ENCODE measurements around the gene CASP5.
"Not testable (repeated sequence)": the region's sequence is repeated elsewhere in the genome, so short reads cannot be mapped to it uniquely, and the experiment has no call there.

The CASP5 gene

GRCh38 chr11:105023003-105023402, at the start of gene CASP5:
Gene CASP5, minus strand, starts transcription at chr11:105023168. Its CDS starts 32 bp downstream, at chr11:105023136.
- no peak for DNase-seq

GRCh38 chr11:105072080-105072479, 49.1 kb upstream of the CASP5 start:
- not testable (repeated sequence) for DNase-seq

GRCh38 chr11:105071089-105071732, 48.2 kb upstream of the CASP5 start:
- DNase-seq = no peak

GRCh38 chr11:105070306-105070705, 47.3 kb upstream of the CASP5 start:
- DNase-seq = no peak

GRCh38 chr11:105069749-105070148, 46.8 kb upstream of the CASP5 start:
- not testable (repeated sequence) for DNase-seq

- DNase-seq = not testable (repeated sequence)
These were observed 40.4 kb upstream of the CASP5 start for GRCh38 chr11:105063245-105063941.

GRCh38 chr11:105057432-105057831, 34.5 kb upstream of the CASP5 start:
- DNase-seq = no peak

- no peak for DNase-seq
These were observed 33.5 kb upstream of the CASP5 start for GRCh38 chr11:105056446-105056845.

- no peak for DNase-seq
These were observed 31.9 kb upstream of the CASP5 start for GRCh38 chr11:105054723-105055493.

GRCh38 chr11:105052487-105052886, 29.5 kb upstream of the CASP5 start:
- no peak for DNase-seq

GRCh38 chr11:105051559-105051958, 28.6 kb upstream of the CASP5 start:
- DNase-seq = no peak

- DNase-seq = no peak
These were observed 26.5 kb upstream of the CASP5 start for GRCh38 chr11:105049481-105049880.

- DNase-seq = no peak
These were observed 24.1 kb upstream of the CASP5 start for GRCh38 chr11:105046898-105047579.

GRCh38 chr11:105045676-105046296, 22.8 kb upstream of the CASP5 start:
- no peak for DNase-seq

- not testable (repeated sequence) for DNase-seq
These were observed 21.9 kb upstream of the CASP5 start, which contains the start of gene CARD16 for GRCh38 chr11:105044557-105045524. Gene CARD16, minus strand, starts transcription at chr11:105045335. Its CDS starts 38 bp downstream, at chr11:105045297.

- no peak for DNase-seq
These were observed 19.2 kb upstream of the CASP5 start for GRCh38 chr11:105042178-105042577.

- no peak for DNase-seq
These were observed 17.7 kb upstream of the CASP5 start for GRCh38 chr11:105040703-105041102.

GRCh38 chr11:105034813-105035620, 12.0 kb upstream of the CASP5 start, which contains the start of gene CASP1:
Gene CASP1, minus strand, starts transcription at chr11:105035144. Its CDS starts 31 bp downstream, at chr11:105035113.
- no peak for DNase-seq

- not testable (repeated sequence) for DNase-seq
These were observed 11.4 kb upstream of the CASP5 start for GRCh38 chr11:105034388-105034787.

- no peak for DNase-seq
These were observed 10.8 kb upstream of the CASP5 start for GRCh38 chr11:105033781-105034180.

All from NCI-H2081 treated with DMSO at 0.1 percent for 48 hours (cell line).